Right lobe of liver (tissue), 6 donors: ENCODE measurements around the gene GIMAP6. TPM values are rescaled to one million over a fixed set of nuclear protein-coding genes. Genes with fewer than 3 reads are reported as not detected.
A peak's percentile ranks its signal among the peaks of the same experiment; 100 is the strongest.
"Not testable (repeated sequence)": the region's sequence is repeated elsewhere in the genome, so short reads cannot be mapped to it uniquely, and the experiment has no call there.

Source experiments
- ATAC-seq, 4 donors: fragments of 200-7000 bp; cut with Tn5 transposase; one replicate each; pipeline ENCODE4 v1.9.1; 2020; ENCODE audit warnings: mild to moderate bottlenecking in 4 of 4, moderate library complexity in 4 of 4
- DNase-seq, 3 donors: peaks; one replicate each; pipeline ENCODE4 v3.0.0-alpha.2; 2020
- H3K27ac ChIP-seq, 3 donors: fragments of 200-600 bp; one replicate each; pipeline ENCODE4 v1.8.0; 2022
- H3K27me3 ChIP-seq, 2 donors: fragments of 200-600 bp; one replicate each; pipeline ENCODE4 v1.8.0; 2022
- H3K36me3 ChIP-seq, 4 donors: fragments of 200-600 bp; sonication (generic) in 1 of 4; one replicate each; pipeline versions ENCODE4 v1.5.1 to v1.8.0; 2017 to 2022; ENCODE audit warnings: control low read depth in 1 of 4
- H3K4me1 ChIP-seq, 4 donors: fragments of 200-600 bp; sonication (generic) in 1 of 4; one replicate each; pipeline versions ENCODE4 v1.5.1 to v1.8.0; 2017 to 2022; ENCODE audit warnings: control low read depth in 1 of 4
- H3K4me3 ChIP-seq, 3 donors: fragments of 200-600 bp; one replicate each; pipeline ENCODE4 v1.8.0; 2022
- H3K9me3 ChIP-seq, 4 donors: fragments of 200-600 bp; sonication (generic) in 1 of 4; one replicate each; pipeline versions ENCODE4 v1.5.1 to v1.8.0; 2017 to 2022; ENCODE audit warnings: control low read depth in 1 of 4
- CTCF ChIP-seq, 4 donors: fragments of 200-600 bp in 3 of 4; fragments of 450-650 bp in 1 of 4; IDR thresholded peaks; one replicate each; pipeline versions ENCODE4 v1.5.1 to v1.8.0; 2016 to 2022; ENCODE audit warnings: antibody characterized with exemption in 4 of 4, mild to moderate bottlenecking in 2 of 4
- POLR2A ChIP-seq: fragments of 450-650 bp; IDR thresholded peaks from one replicate; pipeline ENCODE4 v1.6.1; 2017; ENCODE audit warnings: antibody characterized with exemption, mild to moderate bottlenecking
- WGBS: methylation state at CpG from one replicate; pipeline ENCODE4 v1.1.6; 2018; ENCODE audit warnings: low coverage, low lambda C conversion rate; ENCODE audit not compliant: insufficient coverage; ENCODE audit errors: missing lambda C conversion rate; 5-methylcytosine and 5-hydroxymethylcytosine counted together
- intact Hi-C, 2 donors: fragments of 100-400 bp; cut with DNase I; formaldehyde crosslinking; loops; one replicate each; pipeline versions ENCODE4 v1.11.2 to v1.14.1; 2022
- long read RNA-seq: library from polyadenylated mRNA; unstranded; transcript quantifications from one replicate; pipeline ENCODE4 v2.0.0, GENCODE V29; 2019
- total RNA-seq, 6 experiments: library from RNA; depleted of rRNA in 2 of 6; stranded (reverse); fragments of >200 nt in 2 of 6; fragmentation: NEBNext Ultra II Directional in 3 of 6; extraction: Animal tissue kit (Norgen Biotek cat#: 25700) in 3 of 6; gene quantifications; one replicate each; pipeline versions ENCODE4 v1.1.0 to v1.2.4, GENCODE V29; 2016 to 2023
- donor health status: DM: no; HTN: yes; CAD: no.
- donor health status: DM: no; HTN: no; CAD: no.
- donor health status: DM: no; HTN: no; CAD: no.
- donor health status: DM: no; HTN: yes; CAD: no.
- donor health status: DM: no; HTN: yes; CAD: no.

The GIMAP6 gene
- total RNA-seq: 10 to 100 TPM in 1 of 6 experiments, 1 to 10 TPM in 5; 4.7 to 10.2 (median 8.4) TPM
- long read RNA-seq, partial matches to known transcripts: 0 of 3 reads
- long read RNA-seq, other reads (novel, unspliced or antisense): 1 of 3 reads

- DNase-seq (no peak), ATAC-seq (peak; percentile 65 to 79 (median 68))
- 14% methylated on average over 8 of the region's 9 CpGs for WGBS
- Histone ChIP-seq H3K4me1 (no peaks in the 10 kb centered on the region), H3K27me3 (no peaks in the 10 kb centered on the region), H3K27ac (peak within 1 kb of the TSS; percentile 13 to 62 (median 21)), H3K9me3 (no peaks in the 10 kb centered on the region), H3K36me3 (no peaks in the 10 kb centered on the region), H3K4me3 (peak within 1 kb of the TSS; percentile 19 to 51 (median 34))
- TF ChIP-seq CTCF (IDR thresholded peaks at IDR 0.05) (no peak), POLR2A (no peak)
- intact Hi-C loops: no loop called here
Observed at GRCh38 chr7:150631866-150632864, at the start of gene GIMAP6. GIMAP6 (minus strand) TSS chr7:150632385; CDS start chr7:150630142, 2,243 bp downstream.

- not testable (repeated sequence) for H3K27ac ChIP-seq
Observed at GRCh38 chr7:150680364-150680763, 48.2 kb upstream of the GIMAP6 start.

GRCh38 chr7:150678601-150679000, 46.4 kb upstream of the GIMAP6 start:
- DNase-seq, H3K27me3 ChIP-seq, H3K4me1 ChIP-seq, H3K27ac ChIP-seq, H3K9me3 ChIP-seq, H3K36me3 ChIP-seq, intact Hi-C loops, H3K4me3 ChIP-seq, ATAC-seq: not testable (repeated sequence)
- WGBS: 0% methylated on average over 1 of the region's 11 CpGs

More at GRCh38 chr7:150680364-150680763, 48.2 kb upstream of the GIMAP6 start:
- 65% methylated on average over 2 of the region's 2 CpGs for WGBS
- DNase-seq, H3K4me3 ChIP-seq, intact Hi-C loops, H3K9me3 ChIP-seq, H3K27me3 ChIP-seq, H3K4me1 ChIP-seq, ATAC-seq, H3K36me3 ChIP-seq: not testable (repeated sequence)

GRCh38 chr7:150676854-150677253, 44.7 kb upstream of the GIMAP6 start:
- H3K4me3 ChIP-seq, H3K36me3 ChIP-seq, H3K4me1 ChIP-seq, H3K27me3 ChIP-seq, H3K9me3 ChIP-seq, intact Hi-C loops, DNase-seq: not testable (repeated sequence)
- H3K27ac ChIP-seq: peak overlapping the region in 1 of 3 donors; percentile 38
- peak; percentile 49 to 74 (median 72) for ATAC-seq
- WGBS: 32% methylated on average over 3 of the region's 3 CpGs

- ATAC-seq: peak; percentile 48 to 68 (median 58)
- intact Hi-C loops, DNase-seq, H3K27me3 ChIP-seq, H3K36me3 ChIP-seq, H3K9me3 ChIP-seq, H3K4me3 ChIP-seq, H3K4me1 ChIP-seq: not testable (repeated sequence)
- H3K27ac ChIP-seq: peak overlapping the region in 1 of 3 donors; percentile 38
Observed at GRCh38 chr7:150676276-150676675, 44.1 kb upstream of the GIMAP6 start.

- H3K27ac ChIP-seq: peak overlapping the region in 1 of 3 donors; percentile 25
- H3K27me3 ChIP-seq: no peaks in the 10 kb centered on the region
- no peaks in the 10 kb centered on the region for H3K4me1 ChIP-seq
- intact Hi-C loops: no loop called here
- WGBS: no CpG with 5 or more reads among the region's 2 CpGs
- H3K9me3 ChIP-seq: no peaks in the 10 kb centered on the region
- ATAC-seq (peak in 2 of 4 donors; percentile 19 to 23), DNase-seq (no peak)
- no peak for TF ChIP-seq POLR2A
- no peak for TF ChIP-seq CTCF (IDR thresholded peaks at IDR 0.05)
- no peak overlapping the region for H3K4me3 ChIP-seq
- H3K36me3 ChIP-seq: no peaks in the 10 kb centered on the region
Observed at GRCh38 chr7:150675714-150676113, 43.5 kb upstream of the GIMAP6 start.

GRCh38 chr7:150671798-150672585, 39.8 kb upstream of the GIMAP6 start:
- DNase-seq, intact Hi-C loops, H3K36me3 ChIP-seq, H3K9me3 ChIP-seq, H3K27ac ChIP-seq, H3K4me1 ChIP-seq, ATAC-seq, H3K27me3 ChIP-seq, H3K4me3 ChIP-seq: not testable (repeated sequence)
- WGBS: 75% methylated on average over 6 of the region's 7 CpGs
